ENCODE data around the gene TNS4.

Gene TNS4

GRCh38 chr17:40454613-40454995, 46.8 kb downstream of the TNS4 start:
- FAIRE-seq: no peak

GRCh38 chr17:40453881-40454612, 47.4 kb downstream of the TNS4 start:
- no peak for FAIRE-seq

- no peak for FAIRE-seq
Observed at GRCh38 chr17:40452921-40453378, 48.5 kb downstream of the TNS4 start.

- no peak for FAIRE-seq
Observed at GRCh38 chr17:40452216-40452787, 49.1 kb downstream of the TNS4 start.

GRCh38 chr17:40451420-40451819, 50.0 kb downstream of the TNS4 start:
- FAIRE-seq: no peak

- FAIRE-seq: no peak
Observed at GRCh38 chr17:40450175-40450574, 51.2 kb downstream of the TNS4 start.

- FAIRE-seq: no peak
Observed at GRCh38 chr17:40448639-40449261, 52.7 kb downstream of the TNS4 start.

GRCh38 chr17:40448213-40448638, 53.2 kb downstream of the TNS4 start:
- FAIRE-seq: no peak

GRCh38 chr17:40447806-40448205, 53.6 kb downstream of the TNS4 start:
- no peak for FAIRE-seq

- no peak for FAIRE-seq
Observed at GRCh38 chr17:40447148-40447644, 54.2 kb downstream of the TNS4 start.

GRCh38 chr17:40445751-40446468, 55.5 kb downstream of the TNS4 start:
- no peak for FAIRE-seq

GRCh38 chr17:40443988-40444899, 57.2 kb downstream of the TNS4 start:
- no peak for FAIRE-seq

- no peak for FAIRE-seq
Observed at GRCh38 chr17:40443196-40443987, 58.0 kb downstream of the TNS4 start, which contains the start of gene IGFBP4. Gene IGFBP4 (plus strand): TSS chr17:40443450. CDS start chr17:40443736, 286 bp downstream.

- no peak for FAIRE-seq
Observed at GRCh38 chr17:40442392-40443195, 58.8 kb downstream of the TNS4 start.

GRCh38 chr17:40440166-40440565, 61.3 kb downstream of the TNS4 start:
- no peak for FAIRE-seq

GRCh38 chr17:40437095-40437732, 64.2 kb downstream of the TNS4 start:
- no peak for FAIRE-seq

- no peak for FAIRE-seq
Observed at GRCh38 chr17:40436636-40437035, 64.8 kb downstream of the TNS4 start.

GRCh38 chr17:40433551-40434415, 67.6 kb downstream of the TNS4 start:
- FAIRE-seq: no peak
